ENCODE measurements around the gene MARK2. TPM values are rescaled to one million over a fixed set of nuclear protein-coding genes. Genes with fewer than 3 reads are reported as not detected.

MARK2 gene
- polyA plus RNA-seq, 3 donors = 32.4 to 55.7 (median 33.3) TPM

GRCh38 chr11:63883791-63884190 lies 44.9 kb downstream of the MARK2 start:
- no peak for TF ChIP-seq CTCF (IDR thresholded peaks at IDR 0.05)
- H3K27ac ChIP-seq (ENCODE audit: low read depth in 1 of 2, low read length in 2 of 2) = peak overlapping the region in 1 of 2 donors; percentile 58
- peaks cover 98% of the 10 kb centered on the region for H3K79me2 ChIP-seq (ENCODE audit: insufficient read depth, low read length)
- WGBS (ENCODE audit: insufficient coverage) = 93% methylated on average over 3 of the region's 6 CpGs
- no peaks in the 10 kb centered on the region for H3K9me3 ChIP-seq (replicated peaks in 1 of 2; ENCODE audit: control insufficient read depth in 1 of 2, insufficient read depth in 1 of 2, low read length in 2 of 2)
- Mint-ChIP-seq H3K27ac (peak overlapping the region; percentile 6 to 88 (median 68)), H3K27me3 (ENCODE audit: low read depth in 3 of 3) (no peaks in the 10 kb centered on the region), H3K4me3 (no peak overlapping the region), H3K9me3 (no peaks in the 10 kb centered on the region), H3K4me1 (peaks cover 77% of the 10 kb centered on the region), H3K36me3 (peaks cover 11 to 51% of the 10 kb centered on the region in 2 donors)
- peaks cover 47 to 50% of the 10 kb centered on the region in 2 donors for H3K4me1 ChIP-seq (ENCODE audit: control insufficient read depth in 1 of 2, insufficient read depth in 2 of 2, low read length in 2 of 2)
- no peak overlapping the region for H2AFZ ChIP-seq (ENCODE audit: insufficient read depth, low read depth, low read length, poor library complexity, severe bottlenecking)
- intact Hi-C loops (cut with micrococcal nuclease) = no loop called here
- peaks cover 8 to 18% of the 10 kb centered on the region in 2 donors for H3K36me3 ChIP-seq (replicated peaks in 1 of 2; ENCODE audit: control insufficient read depth in 1 of 2, insufficient read depth in 2 of 2, low read length in 2 of 2)
- H3K27me3 ChIP-seq (ENCODE audit: control insufficient read depth in 2 of 2, insufficient read depth in 2 of 2, low read length in 2 of 2) = no peaks in the 10 kb centered on the region
- H3K4me2 ChIP-seq (replicated peaks; ENCODE audit: extremely low read depth, low read length, poor library complexity, severe bottlenecking) = no peak overlapping the region
- no peak overlapping the region for H3K9ac ChIP-seq (ENCODE audit: insufficient read depth, low read length, poor library complexity, severe bottlenecking)
- peaks cover 99% of the 10 kb centered on the region for H4K20me1 ChIP-seq (ENCODE audit: insufficient read depth, low read length)
- H3K4me3 ChIP-seq (replicated peaks in 1 of 3; ENCODE audit: low read depth in 2 of 3, low read length in 3 of 3) = no peak overlapping the region
- DNase-seq = no peak

DNA sequence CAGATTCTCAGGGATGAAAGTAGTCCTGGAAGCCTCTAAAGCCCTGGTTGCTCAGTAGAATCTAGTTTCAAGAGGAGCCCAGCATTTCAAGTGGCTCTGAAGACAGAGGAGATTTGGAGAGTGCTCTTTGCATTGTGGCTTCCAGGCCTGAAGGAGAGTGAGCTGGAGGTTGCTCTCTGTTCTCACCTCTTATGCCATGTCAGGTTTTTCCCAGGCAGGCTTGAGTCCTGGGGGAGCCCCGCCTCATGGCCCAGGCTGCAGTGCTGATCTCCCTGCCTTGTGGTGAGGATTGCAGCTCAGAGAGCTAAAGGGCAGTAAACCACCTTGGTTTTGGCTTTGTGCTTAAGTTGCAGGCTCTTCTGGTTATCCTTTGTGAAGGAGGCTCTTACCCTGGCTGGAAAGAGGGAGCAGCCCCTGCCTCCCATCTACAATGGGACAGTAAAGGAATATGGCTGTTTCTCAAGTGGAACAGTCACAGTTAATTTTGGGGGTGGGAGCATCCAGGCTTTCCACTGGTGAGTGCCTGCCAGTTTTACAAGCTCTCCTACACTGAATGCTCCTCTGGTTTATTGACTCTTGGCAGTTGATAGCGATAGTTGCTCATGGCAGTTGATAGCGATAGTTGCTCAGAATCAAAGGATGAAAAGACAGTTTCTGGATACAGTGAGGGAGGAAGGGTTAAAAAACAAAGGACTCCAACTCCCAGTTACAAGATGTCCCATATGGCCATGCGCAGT lies 45.5 kb downstream of the MARK2 start:
- no peak for TF ChIP-seq CTCF (IDR thresholded peaks at IDR 0.05)
- Histone ChIP-seq H3K27ac (ENCODE audit: low read depth in 1 of 2, low read length in 2 of 2) (peak overlapping the region in 1 of 2 donors; percentile 58), H3K27me3 (ENCODE audit: control insufficient read depth in 2 of 2, insufficient read depth in 2 of 2, low read length in 2 of 2) (no peaks in the 10 kb centered on the region), H3K36me3 (replicated peaks in 1 of 2; ENCODE audit: control insufficient read depth in 1 of 2, insufficient read depth in 2 of 2, low read length in 2 of 2) (peaks cover 10 to 16% of the 10 kb centered on the region in 2 donors), H3K4me3 (replicated peaks in 1 of 3; ENCODE audit: low read depth in 2 of 3, low read length in 3 of 3) (no peak overlapping the region), H3K4me2 (replicated peaks; ENCODE audit: extremely low read depth, low read length, poor library complexity, severe bottlenecking) (no peak overlapping the region), H3K9me3 (replicated peaks in 1 of 2; ENCODE audit: control insufficient read depth in 1 of 2, insufficient read depth in 1 of 2, low read length in 2 of 2) (no peaks in the 10 kb centered on the region), H3K79me2 (ENCODE audit: insufficient read depth, low read length) (peaks cover 98% of the 10 kb centered on the region), H4K20me1 (ENCODE audit: insufficient read depth, low read length) (peaks cover 99% of the 10 kb centered on the region), H3K4me1 (ENCODE audit: control insufficient read depth in 1 of 2, insufficient read depth in 2 of 2, low read length in 2 of 2) (peaks cover 53 to 56% of the 10 kb centered on the region in 2 donors), H3K9ac (ENCODE audit: insufficient read depth, low read length, poor library complexity, severe bottlenecking) (no peak overlapping the region), H2AFZ (ENCODE audit: insufficient read depth, low read depth, low read length, poor library complexity, severe bottlenecking) (no peak overlapping the region)
- intact Hi-C loops (cut with micrococcal nuclease) = no loop called here
- H3K4me3 Mint-ChIP-seq = no peak overlapping the region
- H3K4me1 Mint-ChIP-seq = peaks cover 79% of the 10 kb centered on the region
- peak overlapping the region in 5 of 7 donors; percentile 30 to 80 (median 68) for H3K27ac Mint-ChIP-seq
- DNase-seq = no peak
- H3K27me3 Mint-ChIP-seq (ENCODE audit: low read depth in 3 of 3) = no peaks in the 10 kb centered on the region
- WGBS (ENCODE audit: insufficient coverage) = 100% methylated on average over 2 of the region's 4 CpGs
- H3K9me3 Mint-ChIP-seq = no peaks in the 10 kb centered on the region
- peaks cover 6 to 50% of the 10 kb centered on the region in 2 donors for H3K36me3 Mint-ChIP-seq

Measured in CD14-positive monocyte (primary cell).